ENCODE data around the gene JAM3. TPM values are rescaled to one million over a fixed set of nuclear protein-coding genes. Genes with fewer than 3 reads are reported as not detected.

Gene JAM3
- total and polyA plus RNA-seq, 11 donors = 11.9 to 56.9 (median 34.0) TPM

- WGBS, 4 donors = 82 to 86% (median 85%) methylated on average over 9 of the region's 9 CpGs
- no peaks in the 10 kb centered on the region for H3K9me3 ChIP-seq
- ATAC-seq = no peak
- no peak overlapping the region for H3K27ac ChIP-seq
- intact Hi-C loops (cut with DNase I) = no loop called here
- H3K36me3 ChIP-seq = no peaks in the 10 kb centered on the region
- no peak for TF ChIP-seq POLR2A (IDR thresholded peaks at IDR 0.05)
- TF ChIP-seq CTCF (IDR thresholded peaks at IDR 0.05) = no peak
- no peak overlapping the region for H3K4me3 ChIP-seq
- H3K27me3 ChIP-seq = no peaks in the 10 kb centered on the region
- peak in 1 of 5 donors; percentile 16 for DNase-seq
- H3K4me1 ChIP-seq = peaks cover 0 to 25% (median 4%) of the 10 kb centered on the region in 12 donors
These were observed 46.1 kb upstream of the JAM3 start for GRCh38 chr11:134022748-134023147.

- no peak for TF ChIP-seq POLR2A (IDR thresholded peaks at IDR 0.05)
- no peak for TF ChIP-seq CTCF (IDR thresholded peaks at IDR 0.05)
- H3K4me1 ChIP-seq = peaks cover 0 to 25% (median 4%) of the 10 kb centered on the region in 12 donors
- WGBS, 4 donors = 77 to 82% (median 80%) methylated on average over 15 of the region's 15 CpGs
- DNase-seq (peak in 1 of 5 donors; percentile 44), ATAC-seq (no peak)
- no peaks in the 10 kb centered on the region for H3K9me3 ChIP-seq
- H3K4me3 ChIP-seq = no peak overlapping the region
- no peak overlapping the region for H3K27ac ChIP-seq
- no peaks in the 10 kb centered on the region for H3K36me3 ChIP-seq
- H3K27me3 ChIP-seq = no peaks in the 10 kb centered on the region
- intact Hi-C loops (cut with DNase I) = no loop called here
These were observed 44.3 kb upstream of the JAM3 start for GRCh38 chr11:134024420-134025081.

GRCh38 chr11:134025082-134025429 is 43.8 kb upstream of the JAM3 start:
- Histone ChIP-seq H3K36me3 (no peaks in the 10 kb centered on the region), H3K27ac (peak overlapping the region in 3 of 12 donors; percentile 13 to 70 (median 39)), H3K4me3 (no peak overlapping the region), H3K9me3 (no peaks in the 10 kb centered on the region), H3K4me1 (peaks cover 0 to 25% (median 4%) of the 10 kb centered on the region in 12 donors), H3K27me3 (no peaks in the 10 kb centered on the region)
- 37 to 79% (median 55%) methylated on average over 12 of the region's 12 CpGs for WGBS, 4 donors
- ATAC-seq = peak; percentile 95 to 99 (median 98)
- intact Hi-C loops (cut with DNase I) = no loop called here
- TF ChIP-seq CTCF (IDR thresholded peaks at IDR 0.05) (no peak), POLR2A (IDR thresholded peaks at IDR 0.05) (no peak)
- peak; percentile 80 to 91 (median 83) for DNase-seq

- Histone ChIP-seq H3K9me3 (no peaks in the 10 kb centered on the region), H3K27me3 (no peaks in the 10 kb centered on the region), H3K27ac (no peak overlapping the region), H3K4me1 (peaks cover 0 to 25% (median 4%) of the 10 kb centered on the region in 12 donors), H3K4me3 (no peak overlapping the region), H3K36me3 (no peaks in the 10 kb centered on the region)
- TF ChIP-seq CTCF (IDR thresholded peaks at IDR 0.05) (no peak), POLR2A (IDR thresholded peaks at IDR 0.05) (no peak)
- DNase-seq (peak in 1 of 5 donors; percentile 47), ATAC-seq (peak in 1 of 4 donors; percentile 9)
- intact Hi-C loops (cut with DNase I) = no loop called here
- 39 to 52% (median 47%) methylated on average over 8 to 11 of the region's 11 CpGs for whole genome bisulfite sequencing, 4 donors
These were observed 42.1 kb upstream of the JAM3 start for GRCh38 chr11:134026655-134027343.
